KOPT-K1 (cell line): ENCODE measurements around the gene CDC123.
"Not testable (repeated sequence)": the region's sequence is repeated elsewhere in the genome, so short reads cannot be mapped to it uniquely, and the experiment has no call there.

Source experiments
- H3K27ac ChIP-seq: fragments of 200-600 bp; sonication (generic); 2 replicates; pipeline ENCODE4 v1.5.1; 2016; ENCODE audit warnings: antibody characterized with exemption, mild to moderate bottlenecking, low read depth, low read length; ENCODE audit not compliant: poor library complexity, severe bottlenecking
- H3K36me3 ChIP-seq: fragments of 200-600 bp; sonication (generic); 2 replicates; pipeline ENCODE4 v1.5.1; 2017; ENCODE audit warnings: antibody characterized with exemption, mild to moderate bottlenecking, low read length, moderate library complexity; ENCODE audit not compliant: insufficient read depth
- H3K9me3 ChIP-seq: fragments of 200-600 bp; sonication (generic); 2 replicates; pipeline ENCODE4 v1.5.1; 2017; ENCODE audit warnings: antibody characterized with exemption, low read length, mild to moderate bottlenecking; ENCODE audit not compliant: insufficient read depth, poor library complexity, severe bottlenecking

The CDC123 gene

DNA sequence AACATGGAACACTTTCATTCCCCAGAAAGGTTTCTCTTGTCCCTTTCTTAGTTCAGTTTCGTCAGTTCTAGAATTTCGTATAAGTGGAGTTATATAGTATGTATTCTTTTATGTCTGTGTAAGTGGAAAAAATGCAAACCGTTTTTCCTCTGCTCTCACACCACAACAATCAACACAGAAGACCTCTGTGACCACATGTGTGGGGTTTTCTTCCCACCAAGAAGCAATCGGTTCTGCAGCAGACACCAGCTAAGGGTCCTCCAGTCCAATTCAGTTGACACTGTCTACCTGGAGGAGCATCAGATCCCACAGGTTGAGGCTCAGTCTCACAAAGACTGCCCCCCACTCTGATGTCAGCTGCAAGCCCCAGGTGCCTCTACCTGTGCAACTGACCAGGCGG lies 6.2 kb downstream of the CDC123 start:
- no peaks in the 10 kb centered on the region for H3K9me3 ChIP-seq
- H3K36me3 ChIP-seq = peaks cover 82% of the 10 kb centered on the region
- peak overlapping the region; percentile 3 for H3K27ac ChIP-seq

GRCh38 chr10:12205082-12205481 lies 9.1 kb downstream of the CDC123 start:
- no peak overlapping the region for H3K27ac ChIP-seq
- H3K36me3 ChIP-seq = peaks cover 99% of the 10 kb centered on the region
- H3K9me3 ChIP-seq = no peaks in the 10 kb centered on the region

DNA sequence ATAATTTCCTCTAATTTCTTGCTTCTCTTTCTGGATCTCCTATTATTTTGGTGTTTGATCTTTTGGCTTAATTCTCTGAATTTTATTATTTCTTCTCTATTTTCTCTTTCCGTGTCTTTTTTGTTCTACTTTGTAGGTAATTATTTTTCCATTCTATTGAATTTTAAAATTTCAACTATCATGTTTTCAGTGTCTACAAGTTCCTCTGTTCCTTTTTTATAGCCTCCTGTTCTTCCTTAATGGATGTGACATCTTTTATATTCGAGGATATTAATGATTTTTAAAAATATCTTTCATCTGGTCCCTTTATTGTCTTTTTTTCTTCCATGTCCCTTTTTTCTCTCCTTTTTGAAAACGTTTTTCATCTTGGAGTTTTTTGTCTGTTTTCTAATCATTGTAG lies 11.1 kb downstream of the CDC123 start:
- Histone ChIP-seq H3K36me3 (peaks cover 98% of the 10 kb centered on the region), H3K9me3 (no peaks in the 10 kb centered on the region), H3K27ac (no peak overlapping the region)

DNA sequence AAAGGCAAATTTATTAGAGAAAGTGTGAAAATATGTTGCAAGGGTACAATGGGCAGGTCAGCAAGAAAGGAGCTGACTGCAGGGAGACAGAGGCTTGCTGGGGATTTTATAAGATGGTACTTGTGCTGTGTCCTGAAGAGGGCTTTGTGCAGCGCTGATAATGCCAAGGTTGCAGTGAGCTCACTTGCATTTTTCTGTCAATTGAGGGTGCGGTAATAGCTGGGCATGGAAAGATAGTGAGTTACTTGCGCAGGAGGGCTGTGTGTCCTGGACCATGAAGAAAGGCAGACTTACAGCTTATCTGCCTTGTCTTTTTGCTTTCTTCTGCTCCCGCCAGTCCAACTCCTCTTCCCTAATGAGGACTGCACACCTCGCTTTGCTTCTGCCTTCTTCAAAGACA lies 12.5 kb downstream of the CDC123 start:
- Histone ChIP-seq H3K36me3 (peaks cover 98% of the 10 kb centered on the region), H3K9me3 (no peaks in the 10 kb centered on the region), H3K27ac (no peak overlapping the region)

- Histone ChIP-seq H3K27ac (no peak overlapping the region), H3K36me3 (peaks cover 99% of the 10 kb centered on the region), H3K9me3 (no peaks in the 10 kb centered on the region)
Measured at GRCh38 chr10:12212454-12212853, 16.5 kb downstream of the CDC123 start.

DNA sequence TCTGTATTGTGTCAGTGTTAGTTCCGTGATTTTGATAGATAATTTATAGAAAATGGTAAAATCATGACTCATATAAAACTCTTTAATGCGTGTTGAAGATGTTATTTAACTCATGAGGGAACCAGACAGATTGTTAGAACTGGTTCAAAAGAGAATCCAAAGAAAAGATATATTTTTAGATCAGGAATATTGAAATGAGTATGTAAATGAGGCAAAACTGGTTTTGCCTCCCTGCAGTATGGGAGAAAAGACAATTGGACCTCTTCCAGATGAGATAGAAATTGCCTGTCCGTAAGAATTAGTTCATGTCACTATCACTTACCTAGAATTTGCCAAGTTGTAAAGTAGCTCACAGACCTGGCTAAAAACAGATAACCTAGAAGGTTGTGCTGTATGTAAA lies 17.6 kb downstream of the CDC123 start:
- H3K9me3 ChIP-seq = no peaks in the 10 kb centered on the region
- no peak overlapping the region for H3K27ac ChIP-seq
- peaks cover 99% of the 10 kb centered on the region for H3K36me3 ChIP-seq

- no peak overlapping the region for H3K27ac ChIP-seq
- no peaks in the 10 kb centered on the region for H3K9me3 ChIP-seq
- H3K36me3 ChIP-seq = peaks cover 99% of the 10 kb centered on the region
Measured at GRCh38 chr10:12214093-12214492, 18.1 kb downstream of the CDC123 start.

DNA sequence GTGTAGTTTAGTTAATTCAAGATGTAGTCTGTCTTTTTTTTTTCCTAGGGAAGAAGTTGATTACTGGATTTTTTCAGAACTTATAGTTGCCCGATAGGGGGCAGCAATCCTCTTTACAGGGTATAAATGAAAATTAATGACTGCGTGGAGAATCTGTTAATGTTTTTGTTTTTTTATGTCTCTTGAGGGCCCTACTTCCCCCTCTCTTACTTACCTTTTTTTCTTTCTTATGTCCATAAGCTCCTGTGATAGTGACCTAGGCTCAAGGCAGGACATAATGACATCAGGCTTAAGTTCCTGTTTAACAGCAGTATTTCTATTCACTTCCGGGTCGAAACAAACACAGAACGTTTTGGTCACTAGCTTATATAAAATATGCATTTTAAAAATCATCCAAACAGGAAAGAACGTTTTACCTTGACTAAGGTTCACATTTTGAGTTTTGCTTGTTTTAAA lies 18.8 kb downstream of the CDC123 start:
- Histone ChIP-seq H3K36me3 (peaks cover 99% of the 10 kb centered on the region), H3K9me3 (no peaks in the 10 kb centered on the region), H3K27ac (no peak overlapping the region)

DNA sequence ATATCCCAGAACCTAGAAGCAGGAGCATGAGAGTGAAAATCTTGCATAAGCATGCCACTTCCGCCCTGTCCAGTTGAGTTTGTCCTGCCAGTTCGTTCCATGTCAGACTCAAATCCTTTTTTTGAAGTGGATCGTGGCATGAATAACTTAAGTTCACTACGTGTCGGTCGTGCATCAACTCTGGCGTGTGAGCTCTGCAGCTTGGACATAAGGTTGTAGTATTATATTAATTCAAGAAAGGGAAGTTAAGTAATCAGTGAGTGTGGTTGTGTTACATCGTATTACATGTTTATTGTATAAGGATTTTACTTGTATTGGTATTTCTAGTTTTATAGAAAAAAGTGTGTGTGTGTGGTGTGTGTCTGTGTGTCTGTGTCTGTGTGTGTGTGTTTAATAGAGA lies 23.0 kb downstream of the CDC123 start:
- Histone ChIP-seq H3K9me3 (no peaks in the 10 kb centered on the region), H3K27ac (no peak overlapping the region), H3K36me3 (peaks cover 95% of the 10 kb centered on the region)

DNA sequence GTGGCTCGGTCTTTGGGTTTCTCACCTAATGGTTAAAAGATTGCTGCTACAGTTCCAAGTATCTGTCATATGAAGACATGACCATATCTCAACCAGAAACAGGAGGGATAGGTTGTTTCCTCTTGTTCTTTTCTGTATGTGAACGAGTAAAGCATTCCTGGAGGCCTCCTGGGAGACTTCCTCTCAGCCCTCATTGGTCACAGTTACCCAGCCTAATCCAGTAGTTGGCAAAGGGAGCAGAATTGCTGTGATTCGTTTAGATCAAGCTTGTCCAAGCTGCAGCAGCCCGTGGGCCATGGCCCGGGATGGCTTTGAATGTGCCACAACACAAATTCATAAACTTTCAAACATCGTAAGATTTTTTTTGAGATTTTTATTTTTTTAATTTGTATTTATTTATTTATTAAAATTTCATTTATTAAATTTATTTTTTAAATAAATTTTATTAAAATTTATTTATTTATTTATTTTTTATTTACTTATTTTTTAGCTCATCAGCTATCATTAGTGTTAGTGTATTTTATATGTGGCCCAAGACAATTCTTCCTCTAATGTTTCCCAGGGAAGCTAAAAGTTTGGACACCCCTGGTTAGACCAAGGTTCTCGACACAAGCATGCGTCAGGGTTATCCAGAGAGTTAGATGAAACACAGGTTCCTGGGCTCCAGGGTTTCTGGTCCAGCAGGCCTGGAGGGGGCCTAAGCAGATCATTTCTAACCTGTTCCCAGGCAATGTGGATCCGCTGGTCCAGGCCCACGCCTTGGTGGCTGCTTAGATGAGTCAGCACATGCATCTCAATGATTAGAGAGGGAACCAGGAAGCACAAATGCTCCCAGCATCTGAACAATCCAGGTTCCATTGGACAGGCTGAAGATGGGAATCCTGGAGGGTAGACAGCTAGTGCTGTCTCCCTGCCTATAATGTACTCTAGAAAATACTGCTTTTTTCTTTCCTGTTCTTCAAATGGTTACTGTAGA lies 25.6 kb downstream of the CDC123 start:
- peaks cover 85% of the 10 kb centered on the region for H3K36me3 ChIP-seq
- H3K27ac ChIP-seq = no peak overlapping the region
- H3K9me3 ChIP-seq = no peaks in the 10 kb centered on the region

DNA sequence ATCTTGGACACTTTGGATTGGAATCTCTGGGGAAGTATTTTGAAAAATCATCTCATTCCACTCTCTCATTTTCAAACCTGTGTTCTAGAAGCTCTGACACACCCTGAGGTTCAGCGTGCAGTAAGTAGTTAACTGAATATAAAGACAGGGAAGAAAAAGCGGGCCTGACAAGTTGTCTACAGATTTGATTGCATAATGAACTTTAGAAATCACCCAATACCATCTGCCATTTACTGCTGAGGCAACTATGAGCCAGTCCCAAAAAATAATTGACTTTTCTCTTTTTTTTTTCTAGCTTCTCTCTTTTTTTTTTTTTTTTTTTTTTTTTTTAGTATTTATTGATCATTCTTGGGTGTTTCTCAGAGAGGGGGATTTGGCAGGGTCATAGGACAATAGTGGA lies 29.5 kb downstream of the CDC123 start:
- H3K27ac ChIP-seq = no peak overlapping the region
- H3K9me3 ChIP-seq = no peaks in the 10 kb centered on the region
- H3K36me3 ChIP-seq = peaks cover 79% of the 10 kb centered on the region

GRCh38 chr10:12226438-12226837 lies 30.4 kb downstream of the CDC123 start:
- H3K9me3 ChIP-seq, H3K27ac ChIP-seq: not testable (repeated sequence)
- H3K36me3 ChIP-seq = peaks cover 81% of the 10 kb centered on the region

- H3K9me3 ChIP-seq = no peaks in the 10 kb centered on the region
- H3K36me3 ChIP-seq = peaks cover 79% of the 10 kb centered on the region
- no peak overlapping the region for H3K27ac ChIP-seq
Measured at GRCh38 chr10:12228851-12229250, 32.9 kb downstream of the CDC123 start.

- H3K9me3 ChIP-seq, H3K27ac ChIP-seq: not testable (repeated sequence)
- H3K36me3 ChIP-seq = peaks cover 94% of the 10 kb centered on the region
Measured at GRCh38 chr10:12234687-12235086, 38.7 kb downstream of the CDC123 start.

- Histone ChIP-seq H3K27ac (no peak overlapping the region), H3K9me3 (no peaks in the 10 kb centered on the region), H3K36me3 (peaks cover 92% of the 10 kb centered on the region)
Measured at GRCh38 chr10:12235116-12235694, 39.2 kb downstream of the CDC123 start.

DNA sequence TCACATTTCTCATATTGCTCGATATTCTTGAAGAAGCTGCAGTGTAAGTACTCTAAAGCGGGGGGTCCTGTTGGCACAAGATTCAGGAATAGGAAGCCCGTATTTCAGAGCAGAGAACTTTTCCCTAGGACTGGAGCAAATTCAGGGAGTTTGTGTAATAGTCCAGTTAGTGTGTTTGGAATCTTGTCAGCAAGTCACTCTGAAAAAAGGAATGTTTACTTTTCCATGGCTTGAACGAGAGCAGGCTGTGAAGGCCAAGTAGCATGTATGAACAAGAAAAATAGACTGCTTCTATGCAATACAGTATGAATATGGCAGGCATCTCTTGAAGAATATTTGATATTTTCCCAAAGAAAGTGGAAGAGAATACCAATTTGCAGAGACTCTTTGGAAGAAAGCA lies 39.8 kb downstream of the CDC123 start:
- Histone ChIP-seq H3K27ac (no peak overlapping the region), H3K36me3 (peaks cover 92% of the 10 kb centered on the region), H3K9me3 (no peaks in the 10 kb centered on the region)
